Neural cell (in vitro differentiated cells): ENCODE data around the gene RNF138. TPM values are rescaled to one million over a fixed set of nuclear protein-coding genes. Genes with fewer than 3 reads are reported as not detected.

Experiments used
- H2AFZ ChIP-seq: fragments of 200-600, 300-800 bp; sonication (generic), shearing (Covaris generic); 2 replicates; pipeline ENCODE4 v1.6.0; 2014; ENCODE audit warnings: low read depth, mild to moderate bottlenecking, antibody characterized with exemption, low read length, moderate library complexity
- H3F3A ChIP-seq: fragments of 200-600 bp; shearing (Covaris generic); 2 replicates; pipeline ENCODE4 v1.6.1; 2016; ENCODE audit warnings: mild to moderate bottlenecking, moderate library complexity, mixed read lengths, antibody characterized with exemption, low read length; ENCODE audit not compliant: insufficient read depth, poor library complexity, severe bottlenecking
- H3K27ac ChIP-seq: fragments of 200-600, 300-800 bp; sonication (generic), shearing (Covaris generic); 2 replicates; pipeline ENCODE4 v1.5.1; 2014; ENCODE audit warnings: mild to moderate bottlenecking, low read length, moderate library complexity
- H3K27me3 ChIP-seq: fragments of 300-800, 200-600 bp; sonication (generic), shearing (Covaris generic); 2 replicates; pipeline ENCODE4 v1.6.0; 2014; ENCODE audit warnings: mild to moderate bottlenecking, low read depth, low read length, moderate library complexity; ENCODE audit not compliant: insufficient read depth
- H3K36me3 ChIP-seq: fragments of 300-800, 200-600 bp; sonication (generic), shearing (Covaris generic); 2 replicates; pipeline ENCODE4 v1.5.1; 2014; ENCODE audit warnings: mild to moderate bottlenecking, antibody characterized with exemption, low read length, moderate library complexity; ENCODE audit not compliant: insufficient read depth
- H3K4me2 ChIP-seq: fragments of 300-800, 200-600 bp; sonication (generic), shearing (Covaris generic); 2 replicates; pipeline ENCODE4 v1.6.0; 2014; ENCODE audit warnings: mild to moderate bottlenecking, low read length
- H3K4me3 ChIP-seq: fragments of 300-800, 200-600 bp; sonication (generic), shearing (Covaris generic); 2 replicates; pipeline ENCODE4 v1.5.1; 2014; ENCODE audit warnings: mild to moderate bottlenecking, low read length, moderate library complexity
- H3K79me2 ChIP-seq: fragments of 200-600 bp; shearing (Covaris generic); replicated peaks from 2 replicates; pipeline ENCODE4 v1.6.0; 2014; ENCODE audit warnings: mild to moderate bottlenecking, low read length, moderate library complexity; ENCODE audit not compliant: insufficient read depth
- H3K9ac ChIP-seq: fragments of 300-800, 200-600 bp; sonication (generic), shearing (Covaris generic); 2 replicates; pipeline ENCODE4 v1.6.1; 2016; ENCODE audit warnings: mild to moderate bottlenecking, low read length, mixed read lengths
- H3K9me2 ChIP-seq: fragments of 200-600 bp; shearing (Covaris generic); 2 replicates; pipeline ENCODE4 v1.6.1; 2016; ENCODE audit warnings: mild to moderate bottlenecking, low read length, mixed read lengths; ENCODE audit not compliant: insufficient read depth
- H3K9me3 ChIP-seq: fragments of 200-600, 300-800 bp; sonication (generic), shearing (Covaris generic); 2 replicates; pipeline ENCODE4 v1.6.1; 2016; ENCODE audit warnings: mild to moderate bottlenecking, mixed run types, low read length, moderate library complexity, mixed read lengths
- H4K20me1 ChIP-seq: fragments of 200-600 bp; shearing (Covaris generic); 2 replicates; pipeline ENCODE4 v1.6.1; 2016; ENCODE audit warnings: mild to moderate bottlenecking, mixed run types; ENCODE audit not compliant: insufficient read depth
- CTCF ChIP-seq: fragments of 450-650 bp; IDR thresholded peaks from 2 replicates; pipeline ENCODE4 v1.5.1; 2014; ENCODE audit warnings: antibody characterized with exemption, mild to moderate bottlenecking, moderate library complexity; ENCODE audit not compliant: poor library complexity, severe bottlenecking
- EZH2 ChIP-seq: fragments of 200-600, 300-800 bp; shearing (Covaris generic), sonication (generic); IDR thresholded peaks from 2 replicates; pipeline ENCODE4 v1.6.1; 2014; ENCODE audit warnings: antibody characterized with exemption, low read length, borderline replicate concordance, mild to moderate bottlenecking; ENCODE audit not compliant: insufficient read depth, poor library complexity, severe bottlenecking
- MXI1 ChIP-seq: fragments of 450-650 bp; conservative IDR thresholded peaks from 2 replicates; pipeline ENCODE4 v1.6.1; 2014; ENCODE audit warnings: antibody characterized with exemption, mild to moderate bottlenecking; ENCODE audit not compliant: poor library complexity, severe bottlenecking
- POLR2AphosphoS5 ChIP-seq: IDR thresholded peaks from 2 replicates; pipeline ENCODE4 v1.6.1; 2012
- RAD21 ChIP-seq: fragments of 450-650 bp; conservative IDR thresholded peaks from 2 replicates; pipeline ENCODE4 v1.6.1; 2014; ENCODE audit warnings: antibody characterized with exemption, mild to moderate bottlenecking, moderate library complexity
- REST ChIP-seq: IDR thresholded peaks from 2 replicates; pipeline ENCODE4 v1.6.1; 2012; ENCODE audit warnings: borderline replicate concordance
- SMC3 ChIP-seq: fragments of 450-650 bp; conservative IDR thresholded peaks from 2 replicates; pipeline ENCODE4 v1.6.1; 2014; ENCODE audit warnings: antibody characterized with exemption, mild to moderate bottlenecking, moderate library complexity; ENCODE audit not compliant: poor library complexity
- TAF1 ChIP-seq: IDR thresholded peaks from 2 replicates; pipeline ENCODE4 v1.6.1; 2012; ENCODE audit warnings: low read depth
- polyA plus RNA-seq: library from polyadenylated mRNA; depleted of rRNA; stranded (reverse); fragments of >200 nt; gene quantifications from 2 replicates; pipeline ENCODE4 v1.2.3, GENCODE V29; 2014

Gene RNF138
- polyA plus RNA-seq, 1 donor from 2014 or later: 40.3 TPM

GRCh38 chr18:32156855-32157254 is 65.2 kb downstream of the RNF138 start:
- H3K36me3 ChIP-seq: no peaks in the 10 kb centered on the region
- H4K20me1 ChIP-seq: no peaks in the 10 kb centered on the region
- no peak for TF ChIP-seq POLR2AphosphoS5
- no peak for TF ChIP-seq CTCF
- TF ChIP-seq SMC3: no peak
- TF ChIP-seq MXI1: no peak
- no peak overlapping the region for H3K9ac ChIP-seq
- H3F3A ChIP-seq: no peaks in the 10 kb centered on the region
- H3K79me2 ChIP-seq: no peaks in the 10 kb centered on the region
- no peaks in the 10 kb centered on the region for H3K27me3 ChIP-seq
- H3K4me2 ChIP-seq: no peak overlapping the region
- no peak overlapping the region for H3K27ac ChIP-seq
- no peak overlapping the region for H2AFZ ChIP-seq
- no peaks in the 10 kb centered on the region for H3K9me2 ChIP-seq
- no peaks in the 10 kb centered on the region for H3K9me3 ChIP-seq
- no peak overlapping the region for H3K4me3 ChIP-seq

- TF ChIP-seq SMC3 (no peak), TAF1 (no peak), EZH2 (no peak), POLR2AphosphoS5 (no peak), REST (no peak), CTCF (no peak), RAD21 (no peak)
- no peak overlapping the region for H2AFZ ChIP-seq
- no peaks in the 10 kb centered on the region for H3K9me3 ChIP-seq
- H3K4me3 ChIP-seq: no peak overlapping the region
- H3K36me3 ChIP-seq: no peaks in the 10 kb centered on the region
- no peaks in the 10 kb centered on the region for H3K27me3 ChIP-seq
- H3K79me2 ChIP-seq: no peaks in the 10 kb centered on the region
- H4K20me1 ChIP-seq: no peaks in the 10 kb centered on the region
- no peak overlapping the region for H3K4me2 ChIP-seq
- no peak overlapping the region for H3K9ac ChIP-seq
- H3K27ac ChIP-seq: no peak overlapping the region
- no peaks in the 10 kb centered on the region for H3K9me2 ChIP-seq
- no peaks in the 10 kb centered on the region for H3F3A ChIP-seq
Measured at GRCh38 chr18:32157580-32157979, 65.9 kb downstream of the RNF138 start.
